ENCODE data around the gene TMEM233. TPM values are rescaled to one million over a fixed set of nuclear protein-coding genes. Genes with fewer than 3 reads are reported as not detected.

Gene TMEM233
- total RNA-seq = not detected in 2 replicates

GRCh38 chr12:119593578-119594398 is at the start of gene TMEM233:
TMEM233 (plus strand) TSS chr12:119593774; CDS start chr12:119593849, 75 bp downstream.

DNA sequence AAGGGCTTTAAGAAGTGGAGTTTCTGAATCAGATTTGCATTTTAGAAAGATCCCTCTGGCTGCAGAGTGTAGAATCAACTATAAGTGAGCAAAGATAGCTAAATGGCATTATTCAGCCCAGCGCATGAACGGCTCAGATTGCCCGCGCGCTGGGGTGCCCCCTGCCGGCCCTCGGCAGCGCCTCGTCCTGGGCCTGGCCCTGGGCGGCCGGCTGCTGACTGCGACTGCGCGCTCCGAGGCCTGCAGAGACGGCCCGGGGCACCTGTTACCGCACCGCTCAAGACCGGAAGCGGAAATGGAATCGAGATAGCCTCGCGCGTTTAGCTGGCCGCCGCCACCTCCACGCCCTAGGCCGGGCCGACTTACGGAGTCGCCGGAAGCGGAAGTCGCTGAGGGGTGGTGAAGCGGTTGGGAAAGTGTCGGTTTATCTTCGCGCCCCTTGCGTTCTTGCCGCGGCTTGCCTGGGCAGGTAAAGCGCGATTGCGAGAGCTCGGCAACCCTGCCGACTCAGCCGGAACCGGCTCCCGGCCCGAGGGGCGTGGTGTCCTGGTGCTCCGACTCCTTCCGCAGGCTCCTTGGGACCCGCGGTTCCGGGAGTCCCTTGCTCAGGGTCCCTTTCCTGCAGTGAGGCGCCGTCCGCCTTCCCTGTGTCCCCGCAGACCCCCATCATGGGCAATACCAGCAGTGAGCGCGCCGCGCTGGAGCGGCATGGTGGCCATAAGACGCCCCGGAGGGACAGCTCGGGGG is 74.2 kb downstream of the TMEM233 start, which contains the start of gene PRKAB1:
TSS of gene PRKAB1 (plus strand) at position 557 of the 747 bp plus-strand sequence. CDS start at position 669, 112 bp downstream.

Small RNA genes lying within 50 kb of the gene (small RNA-seq; reads per million reads assigned to genes)
- gene RN7SKP197 = not detected

Other genes starting within 250 kb of the TMEM233 start
- 13.6 and 19.6 TPM in 2 replicates for gene PRKAB1, start 74.4 kb downstream of the TMEM233 start, total RNA-seq

Data from hair follicle dermal papilla cell (primary cell).